GM18951 (cell line): ENCODE data around the gene KLF7.

Source experiments
- POLR2A ChIP-seq: IDR thresholded peaks from 4 replicates; pipeline ENCODE4 v1.6.1; 2011; ENCODE audit warnings: mild to moderate bottlenecking; ENCODE audit not compliant: insufficient read length, insufficient read depth; ENCODE audit errors: extremely low read depth
- in situ Hi-C: fragments of 300-500 bp; cut with MboI; formaldehyde crosslinking; loops from one replicate; pipeline ENCODE4 v1.12.0; 2022; ENCODE audit warnings: low sequenced_read_pairs, mixed read lengths, inconsistent platforms; ENCODE audit not compliant: unreplicated experiment

The KLF7 gene

DNA sequence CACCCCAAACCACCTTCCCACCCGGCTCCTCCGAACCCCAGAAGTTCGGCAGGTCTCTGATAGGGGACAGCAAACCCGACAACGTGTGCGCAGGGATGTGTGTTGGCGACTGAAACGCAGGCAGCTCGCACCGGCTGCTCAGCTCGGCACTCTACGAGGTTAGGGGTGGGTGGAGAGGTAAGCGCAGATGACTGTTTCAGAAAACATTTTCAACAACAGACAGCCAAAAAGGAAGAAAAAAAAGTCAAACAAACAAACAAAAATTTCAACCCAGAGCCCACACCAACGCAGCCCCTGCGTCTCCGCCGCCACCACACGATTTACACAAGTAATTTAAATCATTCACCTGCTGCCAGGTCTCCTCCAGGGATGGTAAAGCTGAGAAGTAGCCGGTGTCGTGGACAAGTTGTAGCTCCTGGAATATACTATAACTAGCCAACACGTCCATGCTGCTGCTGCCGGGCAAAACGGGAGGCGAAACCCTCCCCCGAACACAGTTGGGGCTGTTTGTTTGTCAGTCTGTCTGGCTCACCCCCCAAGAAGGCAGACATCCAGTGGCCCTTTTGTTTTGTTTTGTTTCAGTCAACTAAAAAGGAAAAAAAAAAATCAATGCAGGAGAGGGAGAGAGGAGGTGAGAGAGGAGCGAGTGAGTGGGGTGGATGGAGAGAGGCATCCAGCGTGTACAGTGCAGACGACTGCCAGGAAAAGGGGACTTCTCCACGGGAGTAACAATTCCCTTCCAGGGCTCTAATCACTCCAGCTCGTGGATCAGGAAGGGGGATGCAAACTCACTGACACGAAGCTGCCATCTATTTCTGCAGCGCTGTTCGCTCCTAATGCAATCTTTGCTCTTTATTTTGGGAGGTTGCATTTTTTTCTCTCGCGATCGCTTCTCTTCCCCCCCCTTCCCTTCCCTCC lies at the start of gene KLF7:
Gene KLF7 (minus strand): TSS at position 828 of the 918 bp plus-strand sequence. CDS start 380 bp downstream, at position 448.
- in situ Hi-C loops = no loop called here
- no peak for TF ChIP-seq POLR2A

DNA sequence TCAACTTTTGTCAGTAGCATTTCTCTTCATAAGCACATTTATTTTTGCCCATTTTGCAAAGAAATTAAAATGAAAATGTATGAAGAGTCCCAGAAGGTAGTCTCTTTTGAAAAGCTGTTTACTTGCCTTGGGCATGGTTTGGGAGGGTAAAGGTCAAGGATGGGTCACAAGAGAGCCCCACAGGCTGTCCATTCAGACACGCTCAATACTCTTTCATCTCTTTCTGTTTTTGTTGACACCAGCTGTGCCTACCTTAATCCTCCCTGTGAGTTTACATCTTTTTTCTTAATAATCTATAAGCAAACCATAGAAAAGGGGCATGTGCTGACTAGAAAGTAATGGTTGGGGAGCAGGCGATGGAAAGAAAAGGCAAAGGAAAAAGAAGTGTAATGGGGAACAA lies 49.6 kb upstream of the KLF7 start:
- TF ChIP-seq POLR2A = no peak
- in situ Hi-C loops = no loop called here

DNA sequence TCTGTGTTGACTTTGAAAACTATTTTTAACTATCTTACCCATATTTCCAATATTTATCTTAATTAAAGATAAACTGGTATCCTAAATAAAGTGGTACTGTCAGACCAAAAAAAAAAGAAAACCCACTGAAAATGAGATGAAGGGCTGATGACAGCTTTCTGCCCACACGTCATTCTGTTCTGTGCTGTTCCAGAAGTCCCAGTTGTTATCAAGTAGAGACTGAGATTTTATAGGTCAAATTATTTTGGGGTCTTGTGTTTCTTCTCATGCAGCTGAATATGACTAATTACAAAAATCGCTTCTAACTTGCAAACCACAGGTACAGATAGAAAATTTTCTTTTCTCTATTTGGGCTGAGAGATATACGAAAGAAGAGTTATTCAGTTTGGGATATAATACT lies 48.7 kb upstream of the KLF7 start:
- in situ Hi-C loops = no loop called here

DNA sequence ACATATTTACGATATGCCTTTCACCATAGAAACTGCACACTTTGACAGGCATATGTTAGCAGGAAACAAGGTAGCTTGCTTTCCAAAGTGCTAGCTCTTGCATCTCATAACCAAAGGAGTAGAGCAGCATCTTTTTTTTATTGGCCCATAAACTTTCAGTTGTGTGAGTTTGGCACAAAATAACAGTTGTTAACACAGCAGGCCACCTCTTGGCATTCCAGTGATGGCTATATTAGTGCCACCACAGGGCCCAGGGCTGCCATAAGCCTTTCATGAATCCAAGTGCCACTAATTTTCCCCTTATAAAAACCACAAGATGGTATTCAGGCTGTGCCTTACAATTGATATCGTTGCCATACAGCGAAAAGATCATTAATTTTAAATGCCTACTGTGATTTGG lies 40.3 kb upstream of the KLF7 start:
- in situ Hi-C loops = no loop called here
- no peak for TF ChIP-seq POLR2A

More for the DNA sequence above, 48.7 kb upstream of the KLF7 start:
- no peak for TF ChIP-seq POLR2A

DNA sequence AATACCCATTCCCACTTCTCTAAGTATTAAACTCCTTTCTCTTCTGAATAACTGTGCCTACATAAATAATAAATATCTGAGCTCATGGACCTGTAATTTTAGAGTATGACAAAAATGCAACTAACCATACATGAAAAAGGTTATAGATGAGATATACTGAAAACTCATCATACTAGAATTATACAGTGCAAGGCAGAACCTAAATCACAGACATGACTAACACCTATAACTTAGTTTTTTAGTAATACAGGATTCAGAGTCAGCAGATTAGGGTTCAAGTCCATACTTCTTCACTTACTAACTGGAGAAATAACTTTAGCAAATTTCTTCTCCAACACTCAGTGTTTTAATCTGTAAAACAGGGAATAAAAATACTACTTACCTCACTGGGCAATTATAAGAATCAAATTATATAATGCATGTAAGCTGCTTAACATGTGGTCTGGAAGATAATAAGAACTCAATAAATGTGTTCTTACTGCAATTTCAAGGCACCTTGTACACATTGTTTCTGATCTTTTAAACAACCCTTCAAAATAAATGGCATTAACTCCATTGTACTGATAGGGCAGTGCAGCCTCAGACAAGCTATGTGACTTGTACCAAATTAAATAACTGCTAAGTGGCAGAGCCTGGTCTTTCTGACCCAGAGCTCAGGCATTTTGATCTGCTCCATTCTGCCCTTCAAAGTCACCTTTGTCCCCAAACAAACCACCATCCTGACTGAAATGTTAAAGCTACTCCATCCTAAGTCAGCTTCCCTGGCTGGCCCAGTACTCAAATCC lies 39.6 kb upstream of the KLF7 start:
- in situ Hi-C loops = no loop called here
- no peak for TF ChIP-seq POLR2A

DNA sequence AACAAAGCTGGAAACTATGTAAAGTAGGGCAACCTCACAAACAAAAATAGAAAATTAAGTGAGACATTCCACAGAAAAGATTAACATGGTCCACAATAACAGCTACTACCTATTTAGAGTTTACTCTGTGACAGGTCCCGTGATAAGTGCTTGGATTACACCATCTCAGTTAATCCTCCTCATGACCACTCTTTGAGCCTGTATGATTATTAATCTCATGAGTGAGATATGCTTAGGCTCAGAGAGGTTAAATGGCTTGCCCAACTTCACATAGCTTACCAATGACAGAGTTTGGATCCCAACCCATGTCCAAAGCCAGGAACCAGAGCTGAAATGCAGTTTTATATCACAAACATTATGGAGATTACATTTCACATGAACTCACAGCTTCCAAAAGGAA lies 37.3 kb upstream of the KLF7 start:
- in situ Hi-C loops = no loop called here
- no peak for TF ChIP-seq POLR2A

DNA sequence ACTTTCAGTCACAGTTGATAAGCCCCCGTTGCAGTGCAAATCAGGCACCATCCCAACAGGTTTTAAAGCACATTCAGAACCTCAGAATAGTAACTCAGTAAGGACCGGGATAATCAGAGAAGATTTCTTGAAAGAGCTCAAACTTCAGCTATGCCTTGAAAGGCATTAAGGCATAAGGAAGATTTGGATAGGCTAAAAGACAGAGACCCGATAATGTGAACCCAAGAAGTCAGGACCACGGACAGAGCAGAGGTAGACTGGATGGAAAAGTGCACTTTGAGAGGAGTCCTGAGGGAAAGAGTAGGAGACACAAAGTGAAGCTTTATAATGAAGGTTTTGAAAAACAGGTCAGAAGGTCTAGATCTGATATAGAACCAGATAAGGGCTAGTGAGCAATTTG lies 36.9 kb upstream of the KLF7 start:
- in situ Hi-C loops = no loop called here

DNA sequence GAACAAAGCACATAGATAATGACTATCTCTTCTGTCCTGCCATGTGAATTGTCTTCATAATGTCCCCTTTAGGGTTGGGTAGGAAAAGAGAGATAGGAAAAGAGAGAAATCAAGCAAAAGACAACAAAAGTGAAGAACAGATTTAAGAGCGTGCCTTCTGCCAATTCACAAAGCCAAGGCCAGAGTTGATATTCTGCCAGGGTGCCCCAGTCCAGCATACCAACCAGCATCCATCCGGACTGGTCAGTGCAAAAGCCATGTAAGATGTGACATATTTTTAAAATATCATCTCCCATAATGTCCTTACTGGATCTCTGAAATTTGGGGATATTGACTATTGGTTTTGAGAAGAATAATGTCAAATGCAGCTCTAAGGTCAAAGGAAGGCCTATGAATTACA lies 35.7 kb upstream of the KLF7 start:
- no peak for TF ChIP-seq POLR2A
- in situ Hi-C loops = no loop called here

More for the DNA sequence above, 36.9 kb upstream of the KLF7 start:
- TF ChIP-seq POLR2A = no peak

DNA sequence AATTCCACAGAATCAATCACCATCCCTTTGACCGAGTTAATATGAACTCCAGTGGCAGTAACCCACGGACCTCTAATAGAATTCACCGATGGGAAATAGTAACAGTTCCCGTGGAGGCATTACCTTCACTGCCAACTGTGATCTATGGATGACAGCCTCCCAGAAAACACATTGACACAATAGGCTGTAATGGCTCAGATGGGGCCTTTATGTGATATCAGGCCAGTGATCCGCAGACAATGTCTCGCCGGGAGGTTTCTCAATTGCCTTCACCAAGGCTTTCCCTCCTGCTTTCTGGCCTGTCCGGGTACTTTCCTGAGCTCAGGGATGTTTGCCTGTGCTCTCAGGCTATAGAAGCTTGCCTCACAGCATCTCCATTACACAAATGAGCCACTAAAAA lies 34.4 kb upstream of the KLF7 start:
- TF ChIP-seq POLR2A = no peak
- in situ Hi-C loops = no loop called here

DNA sequence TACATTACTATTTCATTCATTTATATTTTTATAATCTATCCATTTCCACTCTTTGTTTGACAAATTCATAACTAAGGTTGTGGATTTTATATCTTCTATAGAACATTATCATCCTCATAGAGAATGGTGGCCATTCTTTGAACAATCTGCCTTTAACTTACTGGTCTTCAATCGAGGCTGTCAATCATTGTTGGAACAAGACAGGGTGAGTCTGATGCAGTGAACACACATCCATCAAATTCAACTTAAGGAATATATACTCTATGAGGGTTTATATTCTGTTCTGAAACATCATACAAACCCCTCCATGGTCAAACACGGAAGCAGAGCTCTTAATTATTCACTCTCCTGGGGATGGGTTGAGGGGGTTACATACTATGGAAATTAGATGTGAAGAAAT lies 28.3 kb upstream of the KLF7 start:
- TF ChIP-seq POLR2A = no peak
- in situ Hi-C loops = no loop called here

DNA sequence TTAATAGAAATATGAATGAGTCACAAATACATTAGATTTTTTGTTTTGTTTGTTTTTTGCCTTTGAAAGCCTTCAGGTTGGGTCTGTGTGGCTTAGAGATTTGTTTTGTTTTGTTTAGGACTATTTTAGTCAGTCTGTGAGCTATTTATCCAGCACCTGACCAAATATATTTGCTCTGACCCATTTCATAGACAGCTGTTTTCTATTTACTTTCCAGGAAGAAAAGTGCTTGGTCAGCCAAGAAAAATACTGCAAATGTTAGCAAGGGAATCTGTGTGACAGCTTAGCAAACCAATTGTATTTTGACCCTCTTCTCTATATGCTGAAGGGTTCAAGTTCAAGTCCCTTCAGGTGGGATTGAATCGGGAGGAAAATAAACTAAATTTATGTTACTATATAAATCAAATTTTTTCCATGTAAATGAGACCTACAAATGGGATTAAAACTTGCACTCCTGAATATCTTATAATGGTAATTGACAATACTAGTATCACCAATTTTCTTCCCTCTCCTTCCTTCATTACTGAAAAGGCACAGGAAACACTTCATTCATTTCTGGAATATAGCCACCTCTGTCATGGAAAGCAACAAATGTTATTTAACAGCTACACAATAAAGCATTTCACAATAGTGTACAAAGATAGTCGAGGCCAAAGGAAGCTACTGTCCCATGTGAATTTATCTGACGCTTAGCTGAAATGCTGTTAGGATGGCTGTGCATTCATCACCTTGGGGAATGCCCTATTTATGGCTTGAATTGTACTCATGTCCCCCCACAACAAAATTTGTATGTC lies 23.1 kb upstream of the KLF7 start:
- in situ Hi-C loops = no loop called here
- TF ChIP-seq POLR2A = no peak

DNA sequence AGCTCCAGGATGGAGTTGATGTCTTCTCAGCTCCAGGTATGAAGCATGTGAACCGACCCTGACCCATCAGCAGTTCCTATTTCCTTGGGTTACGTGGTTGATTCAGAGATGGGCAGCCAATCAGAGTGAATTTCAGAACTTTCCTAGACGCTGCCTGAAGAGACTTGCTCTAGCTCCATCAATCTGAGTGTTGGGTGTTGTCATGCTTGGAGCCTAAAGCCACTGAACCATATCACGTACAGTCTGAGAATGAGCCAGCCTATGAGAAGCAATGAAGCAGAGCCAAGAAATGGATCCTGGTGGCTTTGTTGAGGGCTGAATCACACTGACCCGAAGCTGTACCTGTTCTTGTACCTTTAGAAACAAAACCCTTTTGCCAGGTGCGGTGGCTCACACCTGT lies 19.6 kb upstream of the KLF7 start:
- in situ Hi-C loops = no loop called here
- TF ChIP-seq POLR2A = no peak

DNA sequence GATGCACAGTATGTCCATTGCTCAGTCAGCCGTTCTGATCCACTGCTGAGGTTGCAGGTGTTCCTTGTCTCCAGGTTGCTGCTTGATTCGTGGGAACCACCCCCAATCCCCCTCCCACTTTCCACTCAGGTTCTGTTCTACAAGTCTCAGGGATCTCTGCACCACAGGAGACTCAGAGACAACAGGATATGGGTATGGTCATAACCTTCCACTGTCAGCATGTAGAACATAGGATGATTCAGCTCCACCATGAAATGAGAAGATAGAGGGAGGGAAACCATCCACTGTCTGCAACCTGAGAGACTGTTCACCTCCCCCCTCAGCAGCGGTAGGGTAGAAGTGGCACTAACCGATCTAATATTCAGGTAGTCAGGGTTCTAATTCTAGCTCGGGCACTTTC lies 19.0 kb upstream of the KLF7 start:
- TF ChIP-seq POLR2A = no peak

More for the DNA sequence above, 19.0 kb upstream of the KLF7 start:
- in situ Hi-C loops = no loop called here
